GM10266 (cell line): ENCODE measurements around the gene PBX1.

ENCODE experiments used
- DNase-seq: peaks from one replicate; pipeline ENCODE4 v3.0.0; 2012; ENCODE audit errors: extremely low spot score
- TF ChIP-seq, protein P1 (sequence below): IDR thresholded peaks from 2 replicates; pipeline ENCODE4 v1.5.1; 2012; ENCODE audit warnings: mild to moderate bottlenecking, low read depth; ENCODE audit not compliant: control insufficient read depth, insufficient read depth; ENCODE audit errors: missing control alignments

PBX1 gene

DNA sequence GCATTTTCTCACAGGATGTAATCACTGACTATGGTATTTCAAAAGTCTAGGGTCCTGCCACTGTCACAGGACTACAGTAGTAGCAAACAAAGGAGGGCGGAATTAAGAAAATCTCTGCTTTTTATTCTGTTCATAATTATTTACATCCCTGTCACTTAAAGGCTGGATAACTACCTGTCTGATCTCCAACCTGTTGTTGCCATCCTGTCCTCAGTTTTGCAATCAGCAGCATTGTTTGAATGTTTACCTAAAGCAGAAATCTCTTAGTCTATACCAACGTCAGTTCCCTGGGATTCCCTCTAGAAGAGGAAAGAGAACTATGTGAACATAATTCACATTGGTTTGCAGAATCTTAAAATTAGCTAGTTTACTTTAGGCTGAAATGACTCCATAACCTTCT, 218.5 kb downstream of the PBX1 start:
- TF ChIP-seq, protein P1, sequence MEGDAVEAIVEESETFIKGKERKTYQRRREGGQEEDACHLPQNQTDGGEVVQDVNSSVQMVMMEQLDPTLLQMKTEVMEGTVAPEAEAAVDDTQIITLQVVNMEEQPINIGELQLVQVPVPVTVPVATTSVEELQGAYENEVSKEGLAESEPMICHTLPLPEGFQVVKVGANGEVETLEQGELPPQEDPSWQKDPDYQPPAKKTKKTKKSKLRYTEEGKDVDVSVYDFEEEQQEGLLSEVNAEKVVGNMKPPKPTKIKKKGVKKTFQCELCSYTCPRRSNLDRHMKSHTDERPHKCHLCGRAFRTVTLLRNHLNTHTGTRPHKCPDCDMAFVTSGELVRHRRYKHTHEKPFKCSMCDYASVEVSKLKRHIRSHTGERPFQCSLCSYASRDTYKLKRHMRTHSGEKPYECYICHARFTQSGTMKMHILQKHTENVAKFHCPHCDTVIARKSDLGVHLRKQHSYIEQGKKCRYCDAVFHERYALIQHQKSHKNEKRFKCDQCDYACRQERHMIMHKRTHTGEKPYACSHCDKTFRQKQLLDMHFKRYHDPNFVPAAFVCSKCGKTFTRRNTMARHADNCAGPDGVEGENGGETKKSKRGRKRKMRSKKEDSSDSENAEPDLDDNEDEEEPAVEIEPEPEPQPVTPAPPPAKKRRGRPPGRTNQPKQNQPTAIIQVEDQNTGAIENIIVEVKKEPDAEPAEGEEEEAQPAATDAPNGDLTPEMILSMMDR: no peak
- no peak for DNase-seq

DNA sequence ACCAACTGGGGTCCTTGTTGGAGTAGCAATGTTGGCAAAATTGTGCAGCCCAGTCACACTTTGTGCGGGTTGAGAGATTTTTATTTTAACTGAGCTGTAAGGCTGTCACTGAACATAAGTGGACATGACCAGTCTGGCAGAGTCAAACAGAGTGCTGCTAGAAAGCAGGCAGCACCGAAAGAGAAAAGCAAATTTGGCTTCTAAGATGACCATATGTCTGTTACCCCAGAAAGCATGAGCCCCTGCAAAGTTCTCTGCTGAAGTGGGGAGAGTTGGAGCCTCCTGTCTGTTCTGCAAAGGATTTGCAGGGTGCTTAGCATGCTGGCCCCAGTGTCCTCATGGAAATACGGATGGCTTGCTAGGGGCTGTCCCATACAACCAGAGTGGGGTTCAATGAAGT, 220.4 kb downstream of the PBX1 start:
- TF ChIP-seq, protein P1: no peak
- DNase-seq: no peak

DNA sequence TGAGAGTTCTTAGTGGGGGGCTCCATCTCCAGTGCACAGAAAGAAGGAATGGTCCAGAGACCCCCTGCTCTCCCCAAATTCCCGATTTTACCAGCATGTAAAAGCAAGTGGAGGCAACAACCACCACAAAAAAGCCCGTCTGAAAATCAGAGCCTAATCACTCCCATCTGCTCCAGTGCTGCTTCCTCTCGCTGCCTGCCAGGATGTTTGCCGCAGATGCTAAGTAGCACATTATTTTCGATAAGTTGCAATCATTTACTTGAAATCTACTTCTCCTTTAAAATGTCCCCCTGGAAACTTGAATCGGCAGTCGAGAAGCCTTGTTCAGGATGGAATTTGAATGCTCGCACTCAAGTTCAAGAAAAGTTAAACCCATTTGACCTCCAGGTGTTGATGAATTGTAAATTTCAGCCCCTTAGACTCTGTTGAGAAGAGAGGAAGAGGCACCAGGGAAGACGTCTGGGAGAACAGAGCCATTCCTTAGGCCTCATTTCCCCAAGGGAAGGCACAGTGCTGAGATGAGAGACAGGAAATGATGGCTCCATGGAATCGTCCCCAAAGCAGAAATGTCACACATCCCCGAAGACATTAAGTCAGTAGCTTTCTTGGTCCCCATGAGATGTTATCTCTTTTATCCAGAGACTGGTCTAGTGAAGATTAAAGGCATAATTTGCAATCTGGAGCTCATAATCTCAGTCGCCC, 221.3 kb downstream of the PBX1 start:
- no peak for DNase-seq
- TF ChIP-seq, protein P1: no peak

DNA sequence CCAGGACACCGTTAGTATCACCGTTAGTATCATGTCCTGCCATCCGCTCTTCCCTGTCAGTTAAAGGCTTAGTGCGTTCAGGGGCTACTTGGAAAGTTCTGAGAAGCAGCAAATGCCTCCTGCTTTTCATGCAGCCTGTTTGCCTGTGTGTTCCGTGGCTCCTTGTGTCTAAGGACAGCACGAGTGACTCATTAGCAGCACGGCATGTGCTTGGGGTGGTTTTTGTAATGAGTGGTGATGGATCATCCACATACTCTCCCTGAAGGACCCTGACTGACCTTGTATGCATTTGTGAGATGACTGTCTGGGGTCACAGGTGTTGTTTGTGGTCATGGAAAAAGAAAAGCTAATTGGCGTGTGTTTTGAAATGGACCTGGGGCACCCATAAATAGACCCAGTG, 221.9 kb downstream of the PBX1 start:
- TF ChIP-seq, protein P1: no peak
- DNase-seq: no peak

DNA sequence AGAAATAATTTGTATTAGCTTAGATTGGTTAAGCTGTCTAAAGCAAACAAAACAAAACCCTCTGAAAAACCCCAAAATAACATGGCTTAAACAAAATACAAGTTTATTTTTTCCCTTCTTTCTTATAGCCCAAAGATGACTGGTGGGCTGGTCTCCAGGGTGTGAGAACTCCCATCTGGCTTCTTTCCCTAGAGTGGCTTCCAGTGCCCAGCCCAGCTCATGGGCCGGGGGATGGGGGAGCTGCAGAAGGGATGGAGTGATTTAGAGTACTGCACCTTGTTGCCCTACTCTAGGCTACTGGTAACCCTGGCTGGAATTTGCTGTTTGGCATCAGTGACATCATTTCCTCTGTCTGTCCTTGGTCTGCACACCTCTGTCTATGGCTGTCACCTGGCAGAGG, 223.0 kb downstream of the PBX1 start:
- TF ChIP-seq, protein P1: no peak
- DNase-seq: no peak

DNA sequence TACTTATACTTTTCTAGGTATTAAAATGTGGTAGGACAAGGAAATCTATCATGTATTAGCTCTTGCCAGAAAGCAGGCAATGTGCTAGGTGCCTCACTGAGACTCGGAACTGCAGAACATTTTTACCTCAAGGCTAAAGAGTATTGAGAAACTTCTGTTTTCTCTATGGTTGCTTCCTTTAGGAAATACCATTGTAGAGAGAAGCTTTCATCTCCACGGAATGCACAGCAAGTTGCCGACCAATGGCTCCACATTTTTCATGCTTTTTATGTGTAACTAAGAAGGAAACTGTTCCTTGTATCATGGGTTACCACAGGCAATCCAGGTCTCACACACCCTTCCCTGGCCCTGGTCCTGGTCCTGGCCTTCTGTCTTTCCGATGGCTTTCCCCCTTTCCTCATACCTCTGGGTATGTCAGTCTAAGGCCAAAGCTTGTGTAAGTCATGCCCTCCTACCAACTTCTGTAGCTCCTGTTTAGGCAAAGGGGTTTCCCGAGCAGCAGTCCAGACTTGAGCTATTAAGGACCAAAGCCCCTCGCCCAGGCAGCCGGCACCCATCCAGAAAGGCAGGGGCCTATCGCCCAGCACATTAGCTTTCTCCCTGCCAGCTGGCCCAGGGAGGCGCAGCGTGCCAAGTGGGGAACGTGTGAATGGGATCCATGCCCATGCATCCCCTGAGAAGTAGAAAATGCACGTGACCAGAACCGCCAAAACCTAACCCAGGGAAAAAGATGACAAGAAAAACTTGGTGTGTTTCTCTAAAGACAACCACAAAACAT, 225.0 kb downstream of the PBX1 start:
- TF ChIP-seq, protein P1: no peak
- DNase-seq: no peak

DNA sequence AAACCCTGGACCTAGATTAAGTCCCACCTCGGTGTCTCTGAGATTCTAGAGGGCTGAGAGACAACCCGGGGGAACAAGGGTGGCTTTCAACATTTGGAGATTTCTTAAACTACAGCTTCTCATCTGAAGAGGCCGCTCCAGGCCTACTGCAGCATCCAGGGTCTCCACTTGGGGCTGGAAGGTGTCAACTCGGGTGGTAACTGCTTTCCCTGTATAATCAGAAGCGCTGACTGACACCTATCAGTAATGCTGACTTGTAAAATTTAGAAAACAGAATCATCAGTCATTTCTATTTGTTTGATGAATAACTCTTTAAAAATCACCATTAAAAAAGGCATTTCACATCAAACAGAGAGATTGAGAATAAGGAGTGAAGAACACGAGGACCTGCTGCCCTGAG, 226.0 kb downstream of the PBX1 start:
- TF ChIP-seq, protein P1: no peak
- no peak for DNase-seq
